PFSK-1 (cell line): ENCODE data around the gene AOPEP.

Experiments used
- SIN3A ChIP-seq: IDR thresholded peaks from 2 replicates; pipeline ENCODE4 v1.6.1; 2012; ENCODE audit warnings: mild to moderate bottlenecking, low read length, moderate library complexity, borderline replicate concordance; ENCODE audit not compliant: insufficient read depth
- TAF1 ChIP-seq: IDR thresholded peaks from 2 replicates; pipeline ENCODE4 v1.6.1; 2012; ENCODE audit warnings: low read length, control low read depth, borderline replicate concordance; ENCODE audit not compliant: insufficient read depth
- TF ChIP-seq, protein P1 (sequence below), 2 experiments: IDR thresholded peaks; 2 replicates each; pipeline versions ENCODE4 v1.6.1 to v1.8.0; 2011 to 2012; ENCODE audit warnings: low read depth in 2 of 2, low read length in 2 of 2, control low read depth in 1 of 2, inconsistent platforms in 1 of 2, mild to moderate bottlenecking in 1 of 2, moderate library complexity in 1 of 2; ENCODE audit not compliant: insufficient read depth in 1 of 2

DNA sequence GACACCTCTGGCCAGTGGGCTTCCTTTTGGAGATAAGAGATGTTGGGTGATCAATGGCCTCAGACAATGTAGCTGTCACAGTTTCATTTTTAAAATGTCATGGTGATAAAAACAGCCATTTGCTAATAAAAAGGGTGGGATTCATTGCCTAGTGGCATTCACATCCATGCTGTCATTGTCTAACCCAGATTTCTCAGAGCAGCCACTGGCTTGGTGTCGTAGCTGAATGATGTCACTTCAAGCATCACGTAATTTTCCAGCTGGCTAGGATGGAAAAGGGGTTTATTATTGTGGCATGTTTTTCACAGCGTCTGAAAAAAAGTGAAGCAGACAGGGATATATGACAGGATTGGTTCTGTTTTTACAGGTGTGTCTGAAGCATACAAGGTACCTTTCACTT lies 184.7 kb downstream of the AOPEP start:
- TF ChIP-seq SIN3A (no peak), TAF1 (no peak)
- TF ChIP-seq, protein P1, sequence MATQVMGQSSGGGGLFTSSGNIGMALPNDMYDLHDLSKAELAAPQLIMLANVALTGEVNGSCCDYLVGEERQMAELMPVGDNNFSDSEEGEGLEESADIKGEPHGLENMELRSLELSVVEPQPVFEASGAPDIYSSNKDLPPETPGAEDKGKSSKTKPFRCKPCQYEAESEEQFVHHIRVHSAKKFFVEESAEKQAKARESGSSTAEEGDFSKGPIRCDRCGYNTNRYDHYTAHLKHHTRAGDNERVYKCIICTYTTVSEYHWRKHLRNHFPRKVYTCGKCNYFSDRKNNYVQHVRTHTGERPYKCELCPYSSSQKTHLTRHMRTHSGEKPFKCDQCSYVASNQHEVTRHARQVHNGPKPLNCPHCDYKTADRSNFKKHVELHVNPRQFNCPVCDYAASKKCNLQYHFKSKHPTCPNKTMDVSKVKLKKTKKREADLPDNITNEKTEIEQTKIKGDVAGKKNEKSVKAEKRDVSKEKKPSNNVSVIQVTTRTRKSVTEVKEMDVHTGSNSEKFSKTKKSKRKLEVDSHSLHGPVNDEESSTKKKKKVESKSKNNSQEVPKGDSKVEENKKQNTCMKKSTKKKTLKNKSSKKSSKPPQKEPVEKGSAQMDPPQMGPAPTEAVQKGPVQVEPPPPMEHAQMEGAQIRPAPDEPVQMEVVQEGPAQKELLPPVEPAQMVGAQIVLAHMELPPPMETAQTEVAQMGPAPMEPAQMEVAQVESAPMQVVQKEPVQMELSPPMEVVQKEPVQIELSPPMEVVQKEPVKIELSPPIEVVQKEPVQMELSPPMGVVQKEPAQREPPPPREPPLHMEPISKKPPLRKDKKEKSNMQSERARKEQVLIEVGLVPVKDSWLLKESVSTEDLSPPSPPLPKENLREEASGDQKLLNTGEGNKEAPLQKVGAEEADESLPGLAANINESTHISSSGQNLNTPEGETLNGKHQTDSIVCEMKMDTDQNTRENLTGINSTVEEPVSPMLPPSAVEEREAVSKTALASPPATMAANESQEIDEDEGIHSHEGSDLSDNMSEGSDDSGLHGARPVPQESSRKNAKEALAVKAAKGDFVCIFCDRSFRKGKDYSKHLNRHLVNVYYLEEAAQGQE (IDR thresholded peaks at IDR 0.05; ENCODE audit: insufficient read depth in 1 of 2, low read depth in 2 of 2, low read length in 2 of 2) = no peak
